ENCODE results near the gene PSMD4.
A peak's percentile ranks its signal among the peaks of the same experiment; 100 is the strongest.
"Not testable (repeated sequence)": the region's sequence is repeated elsewhere in the genome, so short reads cannot be mapped to it uniquely, and the experiment has no call there.

The PSMD4 gene

GRCh38 chr1:151273924-151274466, 19.5 kb downstream of the PSMD4 start:
- DNase-seq (ENCODE audit: low read depth in 2 of 2): no peak

GRCh38 chr1:151275341-151275740, 20.8 kb downstream of the PSMD4 start:
- not testable (repeated sequence) for DNase-seq (ENCODE audit: low read depth in 2 of 2)

GRCh38 chr1:151277249-151277648, 22.7 kb downstream of the PSMD4 start:
- no peak for DNase-seq (ENCODE audit: low read depth in 2 of 2)

- DNase-seq (ENCODE audit: low read depth in 2 of 2): peak; percentile 92 to 93
These were observed 26.9 kb downstream of the PSMD4 start for GRCh38 chr1:151281225-151281968.

- peak; percentile 95 to 98 for DNase-seq (ENCODE audit: low read depth in 2 of 2)
These were observed 27.7 kb downstream of the PSMD4 start, which contains the start of gene ZNF687 for GRCh38 chr1:151281969-151282882. Gene ZNF687 (plus strand): TSS chr1:151282299. CDS start chr1:151286292, 3,993 bp downstream.

GRCh38 chr1:151282883-151283725, 28.6 kb downstream of the PSMD4 start:
- DNase-seq (ENCODE audit: low read depth in 2 of 2): no peak

- no peak for DNase-seq (ENCODE audit: low read depth in 2 of 2)
These were observed 29.6 kb downstream of the PSMD4 start for GRCh38 chr1:151284013-151284577.

- no peak for DNase-seq (ENCODE audit: low read depth in 2 of 2)
These were observed 32.2 kb downstream of the PSMD4 start for GRCh38 chr1:151286619-151287340.

- no peak for DNase-seq (ENCODE audit: low read depth in 2 of 2)
These were observed 32.8 kb downstream of the PSMD4 start for GRCh38 chr1:151287341-151287699.

- no peak for DNase-seq (ENCODE audit: low read depth in 2 of 2)
These were observed 33.4 kb downstream of the PSMD4 start for GRCh38 chr1:151287767-151288500.

GRCh38 chr1:151288502-151288901, 34.0 kb downstream of the PSMD4 start:
- DNase-seq (ENCODE audit: low read depth in 2 of 2): no peak

- no peak for DNase-seq (ENCODE audit: low read depth in 2 of 2)
These were observed 34.8 kb downstream of the PSMD4 start for GRCh38 chr1:151289080-151289935.

GRCh38 chr1:151289991-151290708, 35.6 kb downstream of the PSMD4 start:
- no peak for DNase-seq (ENCODE audit: low read depth in 2 of 2)

- no peak for DNase-seq (ENCODE audit: low read depth in 2 of 2)
These were observed 36.3 kb downstream of the PSMD4 start for GRCh38 chr1:151290709-151291303.

- no peak for DNase-seq (ENCODE audit: low read depth in 2 of 2)
These were observed 37.9 kb downstream of the PSMD4 start for GRCh38 chr1:151292207-151293030.

- DNase-seq (ENCODE audit: low read depth in 2 of 2): no peak
These were observed 38.6 kb downstream of the PSMD4 start for GRCh38 chr1:151293093-151293492.

Data from stimulated activated CD8-positive, alpha-beta memory T cell treated with anti-CD3 and anti-CD28 coated beads, Interleukin-2, amount 100 ng/mL, for 48 hours (primary cell).